HepG2 (cell line): ENCODE measurements around the gene VNN1. TPM values are rescaled to one million over a fixed set of nuclear protein-coding genes. Genes with fewer than 3 reads are reported as not detected.
A peak's percentile ranks its signal among the peaks of the same experiment; 100 is the strongest.

ENCODE experiments used
- ATAD3A ChIP-seq: sonication (generic); formaldehyde crosslinking; IDR thresholded peaks from 2 replicates; pipeline ENCODE4 v1.4.0; 2020; ENCODE audit warnings: missing genetic modification reagents
- ATF4 ChIP-seq, 2 experiments: fragments of 450-650 bp in 1 of 2; sonication (generic) in 1 of 2; formaldehyde crosslinking; IDR thresholded peaks; 2 replicates each; pipeline versions ENCODE4 v1.5.0 to v1.8.0; 2020 to 2022; ENCODE audit warnings: mild to moderate bottlenecking in 1 of 2, missing genetic modification reagents in 1 of 2
- CEBPZ ChIP-seq: IDR thresholded peaks from 2 replicates; pipeline ENCODE4 v1.6.1; 2012; ENCODE audit warnings: low read length, improper control_type of control experiment
- HMGA1 ChIP-seq: sonication (generic); formaldehyde crosslinking; conservative IDR thresholded peaks from 2 replicates; pipeline ENCODE4 v1.4.0; 2020; ENCODE audit warnings: missing genetic modification reagents
- KDM4B ChIP-seq: sonication (generic); formaldehyde crosslinking; IDR thresholded peaks from 2 replicates; pipeline ENCODE4 v1.4.0; 2020; ENCODE audit warnings: missing genetic modification reagents
- KMT2A ChIP-seq: sonication (generic); formaldehyde crosslinking; IDR thresholded peaks from 2 replicates; pipeline ENCODE4 v1.4.0; 2020; ENCODE audit warnings: missing genetic modification reagents
- MAZ ChIP-seq, 2 experiments: sonication (generic) in 1 of 2; formaldehyde crosslinking in 1 of 2; IDR thresholded peaks; 2 replicates each; pipeline versions ENCODE4 v1.5.0 to v1.6.1; 2012 to 2020; ENCODE audit warnings: low read depth in 2 of 2, mild to moderate bottlenecking in 2 of 2, borderline replicate concordance in 1 of 2, improper control_type of control experiment in 1 of 2, low read length in 1 of 2, missing genetic modification reagents in 1 of 2, moderate library complexity in 1 of 2
- MZF1 ChIP-seq: sonication (generic); formaldehyde crosslinking; IDR thresholded peaks from 2 replicates; pipeline ENCODE4 v1.8.1; 2023; ENCODE audit warnings: mild to moderate bottlenecking, missing genetic modification reagents, borderline replicate concordance
- POLR2A ChIP-seq, 2 experiments: IDR thresholded peaks; 2 replicates each; pipeline ENCODE4 v1.6.1; 2011; ENCODE audit warnings: low read depth in 2 of 2, low read length in 2 of 2, mild to moderate bottlenecking in 1 of 2, moderate library complexity in 1 of 2; ENCODE audit not compliant: insufficient read depth in 1 of 2
- PRDM4 ChIP-seq: sonication (generic); formaldehyde crosslinking; IDR thresholded peaks from 2 replicates; pipeline ENCODE4 v1.9.0; 2021; ENCODE audit warnings: missing genetic modification reagents, borderline replicate concordance
- RFXANK ChIP-seq: IDR thresholded peaks from 2 replicates; pipeline ENCODE4 v1.6.1; 2016
- SIX4 ChIP-seq: sonication (generic); formaldehyde crosslinking; IDR thresholded peaks from 2 replicates; pipeline ENCODE4 v1.4.0; 2020; ENCODE audit warnings: missing genetic modification reagents
- TCF12 ChIP-seq, 2 experiments: fragments of 450-650 bp in 1 of 2; sonication (generic) in 1 of 2; formaldehyde crosslinking in 1 of 2; IDR thresholded peaks; 2 replicates each; pipeline versions ENCODE4 v1.6.1 to v1.8.0; 2017 to 2022; ENCODE audit warnings: antibody characterized with exemption in 1 of 2, mild to moderate bottlenecking in 1 of 2, missing genetic modification reagents in 1 of 2, moderate library complexity in 1 of 2
- ZNF124 ChIP-seq: sonication (generic); formaldehyde crosslinking; IDR thresholded peaks from 2 replicates; pipeline ENCODE4 v1.4.0; 2020; ENCODE audit warnings: missing genetic modification reagents
- ZNF138 ChIP-seq: sonication (generic); formaldehyde crosslinking; IDR thresholded peaks from 2 replicates; pipeline ENCODE4 v1.5.0; 2020; ENCODE audit warnings: mild to moderate bottlenecking, low read depth, missing genetic modification reagents
- ZNF224 ChIP-seq: sonication (generic); formaldehyde crosslinking; IDR thresholded peaks from 2 replicates; pipeline ENCODE4 v1.5.0; 2020; ENCODE audit warnings: mild to moderate bottlenecking, missing genetic modification reagents
- ZNF281 ChIP-seq: sonication (generic); formaldehyde crosslinking; IDR thresholded peaks from 2 replicates; pipeline ENCODE4 v1.4.0; 2020; ENCODE audit warnings: missing genetic modification reagents, borderline replicate concordance
- ZNF616 ChIP-seq: sonication (generic); formaldehyde crosslinking; IDR thresholded peaks from 2 replicates; pipeline ENCODE4 v1.5.0; 2020; ENCODE audit warnings: low read depth, mild to moderate bottlenecking, missing genetic modification reagents
- ZNF747 ChIP-seq: sonication (generic); formaldehyde crosslinking; IDR thresholded peaks from 2 replicates; pipeline ENCODE4 v1.8.1; 2023; ENCODE audit warnings: missing genetic modification reagents, mild to moderate bottlenecking, borderline replicate concordance
- ZZZ3 ChIP-seq: sonication (generic); formaldehyde crosslinking; IDR thresholded peaks from 2 replicates; pipeline ENCODE4 v1.4.0; 2020; ENCODE audit warnings: missing genetic modification reagents, mild to moderate bottlenecking, borderline replicate concordance
- polyA plus RNA-seq, 8 experiments: library from polyadenylated mRNA; depleted of rRNA in 3 of 8; stranded (reverse) in 7 of 8; unstranded in 1 of 8; fragments of >200 nt; fragmentation: Illumina TruSeq in 4 of 8; extraction: Trizol in 4 of 8; gene quantifications; 2 replicates each; pipeline versions ENCODE4 v1.2.1 to v1.2.3, GENCODE V29; 2011 to 2016; ENCODE audit warnings: low read depth in 4 of 8, missing spikeins in 1 of 8, mixed read lengths in 1 of 8; ENCODE audit not compliant: insufficient read depth in 1 of 8
- total RNA-seq, 5 experiments: library from RNA; depleted of rRNA; stranded (reverse); fragments of >200 nt; fragmentation: Illumina TruSeq; extraction: Trizol; gene quantifications; 2 replicates each; pipeline ENCODE4 v1.2.3, GENCODE V29; 2016; ENCODE audit warnings: low read depth in 1 of 5

The VNN1 gene
- total and polyA plus RNA-seq, 2 of the 13 experiments (the other 11 are each of a cell fraction or from before 2014, with no cell fraction given): 0.62 to 4.0 TPM

GRCh38 chr6:132734694-132735236 is 20.9 kb upstream of the VNN1 start (continued):
- TF ChIP-seq CEBPZ (no peak), ZNF616 (CRISPR knock-in tag) (no peak), ATAD3A (CRISPR knock-in tag) (no peak), POLR2A (IDR thresholded peaks at IDR 0.05; ENCODE audit: insufficient read depth in 1 of 2, low read depth in 2 of 2, low read length in 2 of 2) (no peak), ZNF224 (CRISPR knock-in tag) (no peak), RFXANK (CRISPR knock-in tag) (no peak), MAZ (IDR thresholded peaks at IDR 0.05; ENCODE audit: borderline replicate concordance, low read depth, low read length) (no peak), MAZ (CRISPR knock-in tag; IDR thresholded peaks at IDR 0.05; ENCODE audit: low read depth) (peak; percentile 70), KDM4B (CRISPR knock-in tag) (peak; percentile 85; the same call in 1 of the 2 replicates), ZNF281 (CRISPR knock-in tag) (peak; percentile 67; the same call in 1 of the 2 replicates), HMGA1 (CRISPR knock-in tag) (no peak), PRDM4 (CRISPR knock-in tag) (no peak), TCF12 (IDR thresholded peaks at IDR 0.05) (no peak), TCF12 (CRISPR knock-in tag; IDR thresholded peaks at IDR 0.05) (peak; percentile 90; the same call in 1 of the 2 replicates), ZZZ3 (CRISPR knock-in tag) (peak; percentile 53; the same call in 1 of the 2 replicates), SIX4 (peak; percentile 70; the same call in 1 of the 2 replicates), KMT2A (CRISPR knock-in tag) (no peak), ZNF747 (CRISPR knock-in tag) (no peak), ZNF124 (CRISPR knock-in tag) (no peak), ATF4 (CRISPR knock-in tag; IDR thresholded peaks at IDR 0.05) (peak in 1 of 2 experiments; percentile 96; a peak in 2 of 4 replicates), MZF1 (CRISPR knock-in tag) (no peak), ZNF138 (CRISPR knock-in tag) (no peak)
